ENCODE measurements around the gene PRR30.
A peak's percentile ranks its signal among the peaks of the same experiment; 100 is the strongest.

The PRR30 gene

DNA sequence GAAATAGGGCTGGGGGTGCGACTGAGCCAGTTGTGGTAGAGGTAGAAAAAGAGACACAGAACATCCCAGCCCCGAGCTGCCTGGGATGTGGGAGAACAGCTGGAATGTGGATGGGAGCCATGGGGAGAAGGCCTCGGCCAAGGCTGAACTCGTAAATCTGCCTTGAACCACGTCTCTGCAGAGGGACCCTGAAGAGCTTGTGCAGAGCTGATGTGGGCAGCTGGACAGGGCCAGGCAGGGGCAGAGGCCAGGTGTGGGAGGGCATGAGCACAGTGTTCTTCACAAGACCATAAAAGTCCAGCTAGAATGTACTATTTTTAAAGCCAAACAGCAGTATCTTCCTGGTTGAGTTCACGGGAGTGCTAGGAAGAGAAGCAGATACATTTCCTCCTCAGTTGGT lies 15.3 kb upstream of the PRR30 start:
- DNase-seq: no peak

DNA sequence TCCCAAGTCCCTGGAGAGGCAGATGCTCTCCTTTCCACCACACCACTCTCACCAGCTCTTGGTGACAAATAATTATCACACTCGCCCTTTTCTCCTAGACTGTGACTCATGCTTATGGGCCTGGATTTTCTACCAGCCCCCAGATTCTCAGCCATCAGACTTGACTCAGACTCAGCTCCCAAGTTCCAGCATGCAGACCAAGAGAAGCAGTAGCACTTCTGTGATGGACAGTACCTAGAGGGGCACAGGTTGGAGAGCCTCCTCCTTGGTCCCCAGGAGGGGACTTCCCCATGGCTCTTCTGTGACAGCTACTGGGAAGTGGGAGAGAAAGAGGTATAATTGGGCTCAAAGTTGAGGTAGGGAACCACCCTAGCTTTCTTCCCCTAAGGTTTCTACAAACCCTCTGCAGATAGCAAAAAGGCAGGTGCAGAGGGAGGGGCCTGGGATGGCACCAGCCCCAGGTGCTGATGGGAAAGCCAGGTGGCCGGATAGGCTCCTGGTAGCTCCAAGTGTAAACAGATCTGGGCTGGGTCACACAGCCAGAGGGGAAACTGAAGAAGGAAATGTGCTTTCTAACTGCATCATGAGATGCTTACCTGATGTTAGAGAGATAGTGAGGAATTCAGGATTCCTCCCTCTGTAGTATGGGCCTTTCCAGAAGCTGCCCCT lies 13.7 kb upstream of the PRR30 start:
- DNase-seq: peak in 1 of 4 experiments; percentile 27

DNA sequence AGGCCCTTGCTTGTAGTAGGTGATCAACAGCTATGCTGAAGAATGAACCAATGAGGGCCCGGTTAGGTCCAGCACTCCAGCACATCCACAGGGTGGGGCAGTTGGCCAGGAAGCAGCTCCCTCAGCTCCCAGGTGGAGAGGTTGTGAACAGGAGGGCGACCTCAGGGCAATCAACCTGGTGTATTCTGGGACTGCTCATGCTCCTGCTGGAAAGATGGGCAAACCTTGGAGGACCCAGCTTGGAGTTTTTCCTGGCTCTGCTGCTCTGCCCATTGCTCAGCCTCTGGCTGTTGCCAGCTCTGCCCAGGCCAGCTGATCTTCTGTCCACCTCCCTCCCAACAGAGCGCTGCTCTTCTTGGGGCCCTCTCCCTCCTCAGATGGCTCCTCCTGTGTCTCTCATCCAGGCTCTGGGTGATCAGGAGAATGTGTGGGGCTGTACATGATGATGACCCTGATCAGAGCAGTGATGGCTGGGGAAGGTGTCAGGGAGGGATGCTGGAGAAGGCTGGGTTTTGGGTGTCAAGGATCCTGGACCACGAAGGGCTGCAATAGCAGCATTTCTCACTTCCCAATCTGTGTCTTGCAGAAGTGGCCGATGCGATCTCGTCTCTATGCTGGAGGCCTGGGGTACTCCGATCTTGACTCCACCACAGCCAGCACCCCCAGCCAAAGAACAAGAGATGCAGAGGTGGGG lies 13.0 kb upstream of the PRR30 start:
- no peak for DNase-seq

DNA sequence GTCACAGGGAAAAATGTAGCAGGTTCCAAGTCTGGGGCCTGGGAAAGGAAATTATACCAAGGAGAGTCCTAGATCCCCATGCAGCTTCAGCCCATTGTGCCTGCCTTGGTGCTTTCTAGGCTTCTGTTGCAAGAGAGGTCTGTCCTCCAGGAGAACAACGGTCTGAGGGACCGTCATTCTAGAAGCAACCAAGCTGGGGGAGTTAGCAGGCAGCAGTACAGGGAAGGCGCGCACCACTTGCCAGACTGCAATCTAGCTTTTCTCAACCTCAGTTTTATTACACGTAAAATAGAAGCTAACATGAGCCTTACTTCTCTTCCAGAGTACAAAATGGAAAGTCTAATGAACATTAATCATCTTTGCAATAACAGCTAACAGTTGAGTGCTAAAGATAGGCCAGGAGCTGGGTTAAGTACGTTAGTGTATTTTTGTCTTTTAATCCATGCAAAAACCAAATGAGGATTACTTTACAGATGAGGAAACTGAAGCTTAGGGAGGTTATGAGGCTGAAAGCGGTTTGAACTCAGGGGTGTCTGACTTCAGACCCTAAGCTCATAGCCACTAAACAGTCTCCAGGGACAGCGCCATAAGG lies 11.5 kb upstream of the PRR30 start:
- DNase-seq: no peak

DNA sequence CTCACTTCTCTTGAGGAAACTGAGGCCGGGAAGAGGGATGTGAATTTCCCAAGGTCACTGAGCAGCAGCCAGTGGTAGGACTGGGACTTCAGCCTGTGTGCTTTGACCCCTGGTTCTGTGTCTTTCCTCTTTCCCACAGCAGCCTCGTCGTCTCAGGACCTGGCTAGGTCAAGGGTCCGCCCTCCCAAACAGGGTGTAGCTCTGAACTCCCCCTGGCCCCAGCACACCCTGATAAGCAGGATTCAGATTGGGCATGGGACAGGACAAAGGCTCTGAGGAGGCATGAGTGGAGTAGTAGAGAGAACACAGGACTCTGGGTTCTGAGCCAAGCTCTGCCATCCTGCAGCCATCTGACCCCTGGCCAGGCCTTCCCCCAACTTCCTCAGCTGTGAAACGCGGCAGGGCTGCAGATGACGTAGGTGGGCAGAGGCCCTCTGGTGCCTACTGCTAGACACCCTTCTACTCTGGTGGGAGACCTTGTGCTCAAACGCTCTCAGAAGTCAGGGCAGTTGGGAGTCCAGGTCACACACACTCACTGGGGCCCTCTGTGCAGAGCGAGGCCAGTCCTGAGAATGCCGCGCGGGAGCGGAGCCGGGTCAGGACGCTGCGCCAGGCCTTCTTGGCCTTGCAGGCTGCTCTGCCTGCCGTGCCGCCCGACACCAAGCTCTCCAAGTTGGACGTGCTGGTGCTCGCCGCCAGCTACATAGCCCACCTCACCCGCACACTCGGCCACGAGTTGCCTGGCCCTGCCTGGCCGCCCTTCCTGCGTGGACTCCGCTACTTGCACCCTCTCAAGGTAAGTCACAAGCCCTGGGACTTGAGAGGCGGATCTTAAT lies 10.6 kb upstream of the PRR30 start:
- no peak for DNase-seq

DNA sequence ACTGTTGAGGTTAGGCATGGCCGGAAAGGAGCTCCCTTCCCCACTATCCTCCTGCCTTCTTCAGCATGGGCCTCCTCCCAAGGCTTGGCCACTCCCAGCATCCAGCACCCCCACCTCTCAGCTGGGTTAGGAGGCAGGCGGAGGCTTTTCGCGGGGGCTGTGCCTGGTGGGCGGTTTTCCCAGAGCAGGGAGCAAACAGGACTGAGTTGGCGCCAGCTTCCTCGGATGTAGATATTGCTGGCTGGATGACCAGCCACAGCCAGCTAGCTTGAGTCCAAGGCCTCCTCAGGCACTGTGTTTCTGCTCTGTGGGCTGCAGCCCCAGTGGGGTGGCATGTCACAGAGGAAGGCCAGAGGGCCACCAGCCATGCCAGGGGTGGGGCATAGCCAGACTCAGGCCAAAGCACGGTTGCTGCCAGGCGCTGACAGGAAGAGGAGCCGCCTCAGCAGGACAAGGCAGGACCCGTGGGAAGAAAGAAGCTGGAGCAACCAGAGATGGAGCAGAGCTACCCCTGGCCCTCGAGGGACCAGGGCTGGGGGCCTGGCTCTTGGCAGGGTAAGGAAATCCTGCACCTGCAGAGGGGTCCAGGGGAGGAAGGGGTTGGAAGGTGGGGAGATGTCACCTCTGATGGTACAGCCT lies 9.7 kb upstream of the PRR30 start, which contains the start of gene TCF23:
Gene TCF23, plus strand, starts transcription at position 204 of the 639 bp plus-strand sequence. Its CDS starts 130 bp downstream, at position 334.
- no peak for DNase-seq

DNA sequence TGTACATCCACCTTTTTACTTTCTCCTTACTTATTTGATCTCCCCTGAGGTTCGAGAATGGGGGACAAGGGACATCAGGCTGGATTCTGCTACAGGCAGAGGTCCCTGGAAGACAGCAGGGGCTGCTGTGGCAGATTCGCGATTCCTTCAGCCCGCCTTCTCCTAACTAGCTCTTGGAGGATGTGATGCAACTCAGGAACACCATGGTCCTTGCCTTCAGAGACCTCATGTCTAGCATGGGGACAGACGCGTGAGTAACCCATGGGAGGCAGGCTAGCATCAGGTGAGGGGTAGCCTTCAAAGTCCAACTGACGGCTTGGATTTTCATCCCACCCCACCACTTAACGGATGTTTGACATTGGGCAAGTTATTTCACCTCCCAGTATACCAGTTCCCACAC lies 8.7 kb upstream of the PRR30 start:
- DNase-seq: no peak

DNA sequence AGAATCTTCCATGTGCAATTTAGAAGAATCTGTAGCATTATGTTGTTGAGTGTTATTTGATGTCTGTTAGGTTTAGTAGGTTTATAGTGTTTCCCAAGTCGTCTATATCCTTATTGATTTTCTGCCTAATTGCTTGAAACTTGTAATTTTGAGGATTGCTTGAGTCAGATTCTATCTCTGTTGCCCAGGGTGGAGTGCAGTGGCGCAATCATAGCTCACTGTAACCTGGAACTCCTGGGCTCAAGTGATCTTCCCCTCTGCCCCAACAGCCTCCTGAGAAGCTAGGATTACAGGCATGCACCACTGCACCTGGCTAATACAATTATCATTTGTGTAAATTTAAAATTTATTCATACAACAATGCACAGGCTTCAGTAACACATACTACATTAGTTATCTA lies 6.5 kb upstream of the PRR30 start:
- no peak for DNase-seq

DNA sequence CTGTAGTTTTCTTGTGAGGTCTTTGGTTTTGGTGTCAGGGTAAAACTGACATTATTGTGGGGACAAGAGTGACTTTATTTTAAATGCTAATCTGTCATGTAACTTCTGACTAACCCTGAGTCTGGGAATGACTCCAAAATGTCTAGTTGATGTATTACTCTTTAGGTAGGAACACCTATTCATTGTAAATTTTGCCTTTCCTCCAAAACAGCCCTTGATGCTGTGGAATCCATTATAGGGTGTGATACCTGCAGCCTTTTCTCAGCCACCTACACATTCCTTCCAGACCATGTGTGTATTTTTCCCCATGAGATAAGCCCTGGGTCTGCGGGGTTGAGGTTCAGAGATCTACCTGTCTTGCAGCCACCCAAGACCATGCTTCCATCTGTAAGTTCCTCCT lies 4.1 kb upstream of the PRR30 start:
- no peak for DNase-seq

DNA sequence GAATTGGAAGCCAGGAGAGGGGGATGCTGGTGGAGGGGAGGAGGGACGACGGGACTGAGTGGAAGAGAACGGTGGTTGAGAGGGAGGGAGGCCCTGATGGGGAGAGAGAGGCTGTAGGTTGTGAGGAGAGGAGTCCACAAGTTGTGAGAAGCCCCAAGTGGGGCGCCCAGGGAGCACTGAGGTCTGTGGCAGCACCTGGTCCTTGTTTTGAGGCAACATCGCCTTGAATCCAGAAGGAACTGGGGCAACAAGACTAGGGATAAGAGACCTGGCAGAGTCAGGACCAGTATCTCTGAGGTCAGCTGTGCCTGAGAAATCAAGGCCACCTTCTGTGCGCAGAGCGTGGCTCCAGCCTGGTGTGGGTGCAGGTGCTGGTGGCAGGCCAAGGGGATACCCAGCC lies 1.1 kb downstream of the PRR30 start:
- DNase-seq: no peak

DNA sequence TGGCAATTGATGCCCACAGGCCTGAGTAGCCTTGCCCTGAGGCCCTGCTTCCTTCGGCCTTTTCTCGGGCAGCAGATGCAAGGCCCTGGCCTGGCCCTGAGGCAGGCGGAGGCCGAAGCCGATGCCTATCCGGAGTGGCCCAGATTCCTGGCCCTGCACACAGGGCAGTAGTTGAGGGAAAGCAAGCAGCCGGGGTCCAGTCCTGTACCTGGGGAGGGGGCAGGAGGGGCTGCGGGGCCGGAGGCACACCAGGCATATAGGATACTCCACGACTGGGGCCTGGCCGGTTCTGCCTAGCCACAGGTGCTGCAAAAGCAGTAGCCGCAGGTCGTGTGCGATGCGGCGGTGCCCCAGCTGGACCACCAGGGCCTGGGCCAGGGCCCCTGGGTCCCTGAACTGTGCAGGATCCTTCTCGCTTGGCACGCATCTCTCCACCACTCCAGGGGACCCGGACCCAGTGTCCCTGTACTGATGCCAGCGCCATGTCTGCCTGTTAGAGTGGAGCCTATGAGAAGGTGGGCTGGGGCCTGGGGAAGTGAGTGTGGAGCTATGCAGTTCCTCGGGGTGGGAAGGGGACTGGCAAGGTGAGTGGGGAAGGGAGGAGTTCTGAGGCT lies 1.8 kb downstream of the PRR30 start:
- DNase-seq: no peak

DNA sequence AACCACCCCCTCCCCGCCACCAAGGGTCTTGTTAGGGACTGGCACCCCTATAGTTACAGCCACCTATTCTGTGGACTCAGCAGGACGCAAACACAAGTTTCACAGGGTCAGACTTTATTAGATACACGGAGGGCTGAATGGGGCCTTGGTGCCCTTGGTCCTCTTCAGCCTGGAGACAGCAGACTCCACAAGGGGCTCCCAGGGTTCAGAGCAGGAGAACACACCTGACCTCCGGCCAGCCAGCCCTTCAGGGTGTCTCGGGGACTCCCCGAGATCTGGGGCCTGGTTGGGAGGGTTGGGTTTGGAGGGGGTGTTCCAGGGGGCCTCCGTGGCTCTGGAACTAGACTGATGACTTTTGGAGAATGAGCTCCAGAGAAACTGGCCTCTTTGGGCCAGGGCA lies 2.5 kb downstream of the PRR30 start:
- no peak for DNase-seq

DNA sequence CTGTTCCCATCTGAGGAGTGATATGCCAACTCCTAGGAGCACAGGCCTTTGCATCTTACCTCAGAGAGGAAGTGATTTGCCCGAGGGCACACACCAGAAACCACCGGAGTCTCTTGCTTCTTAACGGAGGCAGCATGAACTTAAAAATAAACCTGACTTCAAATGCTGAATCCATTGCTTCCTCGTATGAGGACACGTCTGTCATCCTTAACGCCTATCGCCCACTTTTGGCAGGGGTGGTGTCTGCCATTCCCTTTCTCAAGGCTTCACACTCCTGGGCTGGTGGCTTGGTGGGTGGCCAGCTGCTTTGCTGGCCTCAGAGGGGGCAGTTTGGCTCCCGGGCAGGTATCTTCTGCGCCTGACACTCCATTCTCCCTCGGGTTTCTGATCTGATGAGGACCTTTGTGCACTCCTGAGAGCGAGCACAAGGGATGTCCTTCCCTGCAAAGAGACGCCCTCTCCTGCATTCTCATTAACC lies 3.7 kb downstream of the PRR30 start:
- peak; percentile 16 to 41 (median 30) for DNase-seq

DNA sequence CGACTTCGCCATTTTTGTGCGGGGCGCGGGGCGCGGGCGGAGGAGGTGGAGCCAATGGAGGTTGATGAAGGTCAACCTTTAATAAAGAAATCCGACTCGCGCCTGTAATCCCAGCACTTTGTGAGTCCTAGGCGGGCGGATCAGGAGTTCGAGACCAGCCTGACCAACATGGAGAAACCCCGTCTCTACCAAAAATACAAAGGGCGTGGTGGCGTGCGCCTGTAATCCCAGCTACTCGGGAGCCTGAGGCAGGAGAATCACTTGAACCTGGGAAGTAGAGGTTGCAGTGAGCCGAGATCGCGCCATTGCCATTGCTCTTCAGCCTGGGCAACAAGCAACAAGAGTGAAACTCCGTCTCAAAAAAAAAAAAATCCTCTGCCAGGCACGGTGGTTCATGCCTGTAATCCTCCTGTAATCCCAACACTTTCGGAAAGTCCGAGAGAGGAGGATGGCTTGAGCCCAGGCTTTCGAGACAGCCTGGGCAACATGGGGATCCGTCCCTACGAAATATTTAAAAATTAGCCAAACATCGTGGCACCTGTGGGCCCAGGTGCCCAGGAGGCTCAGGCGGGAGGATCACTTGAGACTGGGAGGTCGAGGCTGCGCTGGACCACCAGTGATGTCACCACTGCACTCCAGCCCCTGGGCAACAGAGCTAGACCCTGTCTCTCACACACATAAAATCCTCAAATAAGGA lies 4.3 kb downstream of the PRR30 start:
- DNase-seq: no peak

DNA sequence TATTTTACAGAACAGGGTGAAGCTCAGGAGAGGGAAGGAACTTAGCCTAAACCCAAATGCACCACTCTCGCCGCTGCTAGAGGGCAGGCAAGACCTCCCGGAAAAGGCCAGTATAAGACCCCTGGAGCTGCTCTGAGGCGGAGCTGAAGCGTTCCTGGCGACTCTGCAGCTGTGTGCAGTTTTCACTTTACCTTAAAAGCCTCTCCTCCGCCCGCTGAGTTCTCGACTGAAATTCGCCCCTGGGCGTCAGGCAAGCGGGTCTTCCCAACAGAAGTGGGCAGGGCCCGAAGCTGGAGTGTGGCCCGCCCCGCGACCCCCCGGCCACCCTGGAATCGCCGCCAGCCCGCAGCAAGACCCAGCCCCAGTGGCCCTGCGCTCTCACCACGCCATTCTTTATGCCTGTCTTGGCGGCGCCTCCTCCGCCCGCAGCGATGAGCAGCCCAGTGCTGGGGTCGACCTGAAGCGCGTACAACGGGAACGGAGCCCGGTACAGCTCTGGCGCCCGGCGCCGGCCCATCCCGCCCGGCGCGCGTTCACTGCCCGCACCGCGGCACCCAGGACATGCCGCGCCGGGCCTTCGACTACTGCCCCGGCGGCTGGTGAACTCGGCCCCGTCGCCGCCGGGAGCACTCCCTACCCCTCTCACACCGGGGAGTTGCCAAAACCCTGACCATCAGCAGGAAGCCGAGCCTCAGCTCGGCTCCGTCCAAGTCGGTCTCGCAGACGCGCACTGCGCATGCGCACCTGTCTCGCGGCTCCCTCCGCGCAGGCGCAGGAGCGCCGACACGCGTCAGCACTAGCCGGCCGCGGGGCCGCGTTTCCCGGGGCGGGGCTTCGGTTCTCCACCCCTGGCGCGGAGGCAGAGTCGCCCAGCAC lies 5.1 kb downstream of the PRR30 start, which contains the start of gene PREB:
Gene PREB, minus strand, starts transcription at position 732 of the 876 bp plus-strand sequence. Its CDS starts 215 bp downstream, at position 517.
- DNase-seq: peak; percentile 99 to 100 (median 100)

DNA sequence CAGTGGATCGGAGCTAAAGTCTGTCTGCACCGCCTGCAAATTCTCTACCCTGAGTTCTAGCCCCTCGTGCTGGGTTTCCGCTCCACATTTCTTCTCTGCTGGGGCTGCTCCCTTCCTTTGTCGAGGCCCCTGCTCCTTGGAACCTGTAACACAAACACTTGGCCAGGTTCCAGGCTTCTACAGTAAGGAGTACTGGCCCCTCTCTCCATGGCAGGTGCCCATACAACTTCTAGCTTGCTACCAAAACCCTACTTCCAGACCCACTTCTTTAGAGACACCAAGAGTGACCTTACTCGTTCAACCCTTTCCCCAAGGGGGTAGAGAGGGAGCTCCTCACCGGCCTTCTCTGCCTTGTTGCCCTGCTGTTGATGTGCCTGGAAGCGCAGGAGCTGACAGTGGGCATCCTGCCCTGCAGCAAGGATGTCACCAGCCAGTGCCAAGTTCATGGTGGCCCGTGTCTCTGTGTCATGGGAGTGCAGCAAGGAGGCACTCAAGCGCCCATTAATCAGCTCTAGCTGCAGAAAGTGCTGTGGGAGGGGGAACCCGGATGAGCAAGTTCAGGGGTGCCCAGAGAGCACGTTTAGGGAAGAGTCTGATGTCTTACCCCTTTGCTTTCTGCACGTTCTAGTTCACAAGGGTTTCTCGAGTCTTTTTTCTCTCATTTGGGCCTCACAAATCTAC lies 5.9 kb downstream of the PRR30 start:
- peak; percentile 37 to 61 (median 52) for DNase-seq

DNA sequence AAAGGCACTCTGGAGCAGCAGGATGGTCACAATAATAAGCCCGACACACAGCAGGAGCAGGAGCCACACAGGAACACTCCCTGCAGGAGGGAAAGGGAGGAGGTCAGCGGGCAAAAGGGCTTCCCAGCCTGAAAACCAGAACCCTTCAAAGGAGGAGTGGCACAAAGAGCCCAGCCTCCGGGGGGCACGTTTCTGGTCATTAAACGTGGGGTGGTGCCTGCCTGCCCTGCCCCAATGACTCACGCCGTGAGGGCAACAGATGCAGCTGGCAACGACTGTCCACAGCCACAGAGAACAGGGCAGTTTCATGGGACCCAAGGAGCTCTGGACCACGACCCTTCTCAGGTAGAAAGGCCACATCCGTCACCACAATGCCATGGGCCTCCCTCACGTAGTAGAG lies 7.8 kb downstream of the PRR30 start:
- no peak for DNase-seq

DNA sequence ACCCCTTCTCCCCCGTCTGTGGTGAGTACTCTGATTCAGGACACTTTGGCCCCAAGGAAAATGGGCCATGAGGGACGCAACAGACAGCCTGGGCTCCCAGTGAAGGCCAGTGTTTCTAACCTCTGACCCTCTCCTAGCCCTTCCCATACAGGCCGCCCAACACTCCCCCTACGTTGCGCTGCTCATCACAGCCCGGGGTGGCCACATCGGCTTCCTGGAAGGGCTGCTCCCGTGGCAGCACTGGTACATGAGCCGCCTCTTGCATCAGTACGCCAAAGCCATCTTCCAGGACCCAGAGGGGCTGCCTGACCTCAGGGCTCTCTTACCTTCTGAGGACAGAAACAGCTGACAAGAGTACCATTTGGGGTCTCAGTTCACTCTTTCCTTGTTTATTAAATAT lies 8.8 kb downstream of the PRR30 start:
- no peak for DNase-seq
